Upper lobe of left lung (tissue), 4 donors: ENCODE measurements around the gene CENPM.

Experiments
- CTCF ChIP-seq, 6 experiments: fragments of 450-650 bp in 4 of 6; fragments of 200-600 bp in 2 of 6; sonication (generic) in 2 of 6; IDR thresholded peaks; one replicate each; pipeline ENCODE4 v1.5.1; 2016 to 2019; ENCODE audit warnings: antibody characterized with exemption in 6 of 6
- EP300 ChIP-seq, 4 donors: sonication (generic); formaldehyde crosslinking; IDR thresholded peaks; one replicate each; pipeline ENCODE4 v1.5.1; 2017; ENCODE audit warnings: antibody characterized with exemption in 4 of 4, control low read depth in 2 of 4
- POLR2A ChIP-seq, 4 donors: fragments of 450-650 bp; IDR thresholded peaks; one replicate each; pipeline ENCODE4 v1.5.1; 2016 to 2017; ENCODE audit warnings: antibody characterized with exemption in 4 of 4, mild to moderate bottlenecking in 2 of 4
- POLR2AphosphoS5 ChIP-seq, 2 donors: sonication (generic); formaldehyde crosslinking; IDR thresholded peaks; one replicate each; pipeline ENCODE4 v1.5.1; 2017; ENCODE audit warnings: antibody characterized with exemption in 2 of 2

DNA sequence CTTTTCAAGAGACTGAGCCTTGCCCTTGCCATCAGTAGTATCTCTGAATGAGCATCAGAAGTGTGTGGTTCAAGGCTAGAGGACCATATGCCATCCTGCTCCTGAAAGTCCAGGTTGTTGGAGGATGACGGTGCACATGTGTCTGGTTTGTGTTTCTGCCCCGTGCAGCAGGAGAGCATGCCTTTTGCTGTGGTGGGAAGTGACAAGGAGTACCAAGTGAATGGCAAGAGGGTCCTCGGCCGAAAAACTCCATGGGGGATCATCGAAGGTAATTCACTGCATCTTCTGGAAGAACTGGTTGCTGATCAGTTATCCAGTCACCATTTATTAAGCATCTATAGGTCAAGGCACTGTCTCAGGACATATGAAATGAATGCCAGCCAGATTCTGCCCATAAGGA is 45.5 kb upstream of the CENPM start:
- TF ChIP-seq CTCF (IDR thresholded peaks at IDR 0.05) (no peak), POLR2AphosphoS5 (IDR thresholded peaks at IDR 0.05) (no peak), EP300 (IDR thresholded peaks at IDR 0.05) (no peak), POLR2A (IDR thresholded peaks at IDR 0.05) (no peak)
